Stromal cell of bone marrow (primary cell): ENCODE results near the gene MRPS12.
"Not testable (repeated sequence)": the region's sequence is repeated elsewhere in the genome, so short reads cannot be mapped to it uniquely, and the experiment has no call there.

Source experiments
- DNase-seq: peaks from one replicate; pipeline ENCODE4 v3.0.0-alpha.2; 2012; ENCODE audit warnings: low read depth

The MRPS12 gene

GRCh38 chr19:38930776-38931520 is at the start of gene MRPS12:
TSS of gene MRPS12 (plus strand) at chr19:38930944. CDS start at chr19:38931295, 351 bp downstream.
- DNase-seq = peak; percentile 97

- DNase-seq = no peak
These were observed 47.5 kb upstream of the MRPS12 start for GRCh38 chr19:38883286-38883685.

GRCh38 chr19:38884691-38885090 is 46.1 kb upstream of the MRPS12 start:
- not testable (repeated sequence) for DNase-seq

GRCh38 chr19:38888876-38889275 is 41.9 kb upstream of the MRPS12 start:
- DNase-seq = no peak

- DNase-seq = no peak
These were observed 40.9 kb upstream of the MRPS12 start for GRCh38 chr19:38889803-38890202.

- no peak for DNase-seq
These were observed 40.1 kb upstream of the MRPS12 start for GRCh38 chr19:38890686-38891085.

- DNase-seq = no peak
These were observed 39.0 kb upstream of the MRPS12 start for GRCh38 chr19:38891771-38892170.

- no peak for DNase-seq
These were observed 37.9 kb upstream of the MRPS12 start for GRCh38 chr19:38892841-38893240.

- DNase-seq = no peak
These were observed 37.4 kb upstream of the MRPS12 start for GRCh38 chr19:38893341-38893771.

GRCh38 chr19:38894968-38895367 is 35.8 kb upstream of the MRPS12 start:
- no peak for DNase-seq

GRCh38 chr19:38898788-38899446 is 31.8 kb upstream of the MRPS12 start:
- DNase-seq = peak; percentile 5

- DNase-seq = peak; percentile 100
These were observed 31.1 kb upstream of the MRPS12 start, which contains the start of the genes NFKBIB and SIRT2 for GRCh38 chr19:38899447-38900201. TSS of gene NFKBIB (plus strand) at chr19:38899969. CDS start at chr19:38900033, 64 bp downstream. TSS of gene SIRT2 (minus strand) at chr19:38899618. CDS start at chr19:38899521, 97 bp downstream.

GRCh38 chr19:38900202-38900629 is 30.5 kb upstream of the MRPS12 start:
- no peak for DNase-seq

GRCh38 chr19:38900743-38901190 is 30.0 kb upstream of the MRPS12 start:
- DNase-seq = no peak

GRCh38 chr19:38901683-38902082 is 29.1 kb upstream of the MRPS12 start:
- no peak for DNase-seq

- no peak for DNase-seq
These were observed 25.9 kb upstream of the MRPS12 start for GRCh38 chr19:38904581-38905539.

- DNase-seq = no peak
These were observed 25.1 kb upstream of the MRPS12 start for GRCh38 chr19:38905620-38906019.

- no peak for DNase-seq
These were observed 23.5 kb upstream of the MRPS12 start for GRCh38 chr19:38907227-38907626.

GRCh38 chr19:38907670-38908069 is 23.1 kb upstream of the MRPS12 start:
- DNase-seq = no peak

GRCh38 chr19:38908911-38909310 is 21.8 kb upstream of the MRPS12 start:
- no peak for DNase-seq

- no peak for DNase-seq
These were observed 20.3 kb upstream of the MRPS12 start for GRCh38 chr19:38910488-38910887.
